Uterus (tissue), 2 donors: ENCODE measurements around the gene KPTN.

Source experiments
- CTCF ChIP-seq, 4 experiments: fragments of 200-600 bp in 2 of 4; fragments of 450-650 bp in 2 of 4; sonication (generic) in 2 of 4; IDR thresholded peaks; one replicate each; pipeline ENCODE4 v1.5.1; 2016 to 2019; ENCODE audit warnings: antibody characterized with exemption in 4 of 4, mild to moderate bottlenecking in 2 of 4, moderate library complexity in 1 of 4
- POLR2A ChIP-seq, 2 donors: fragments of 450-650 bp; IDR thresholded peaks; one replicate each; pipeline ENCODE4 v1.6.1; 2016; ENCODE audit warnings: antibody characterized with exemption in 2 of 2, mild to moderate bottlenecking in 1 of 2, moderate library complexity in 1 of 2

- TF ChIP-seq CTCF (IDR thresholded peaks at IDR 0.05), result no peak
- TF ChIP-seq POLR2A (IDR thresholded peaks at IDR 0.05), result no peak
Observed at GRCh38 chr19:47432091-47432490, 51.9 kb downstream of the KPTN start.
